ENCODE results near the gene CMKLR1.

DNA sequence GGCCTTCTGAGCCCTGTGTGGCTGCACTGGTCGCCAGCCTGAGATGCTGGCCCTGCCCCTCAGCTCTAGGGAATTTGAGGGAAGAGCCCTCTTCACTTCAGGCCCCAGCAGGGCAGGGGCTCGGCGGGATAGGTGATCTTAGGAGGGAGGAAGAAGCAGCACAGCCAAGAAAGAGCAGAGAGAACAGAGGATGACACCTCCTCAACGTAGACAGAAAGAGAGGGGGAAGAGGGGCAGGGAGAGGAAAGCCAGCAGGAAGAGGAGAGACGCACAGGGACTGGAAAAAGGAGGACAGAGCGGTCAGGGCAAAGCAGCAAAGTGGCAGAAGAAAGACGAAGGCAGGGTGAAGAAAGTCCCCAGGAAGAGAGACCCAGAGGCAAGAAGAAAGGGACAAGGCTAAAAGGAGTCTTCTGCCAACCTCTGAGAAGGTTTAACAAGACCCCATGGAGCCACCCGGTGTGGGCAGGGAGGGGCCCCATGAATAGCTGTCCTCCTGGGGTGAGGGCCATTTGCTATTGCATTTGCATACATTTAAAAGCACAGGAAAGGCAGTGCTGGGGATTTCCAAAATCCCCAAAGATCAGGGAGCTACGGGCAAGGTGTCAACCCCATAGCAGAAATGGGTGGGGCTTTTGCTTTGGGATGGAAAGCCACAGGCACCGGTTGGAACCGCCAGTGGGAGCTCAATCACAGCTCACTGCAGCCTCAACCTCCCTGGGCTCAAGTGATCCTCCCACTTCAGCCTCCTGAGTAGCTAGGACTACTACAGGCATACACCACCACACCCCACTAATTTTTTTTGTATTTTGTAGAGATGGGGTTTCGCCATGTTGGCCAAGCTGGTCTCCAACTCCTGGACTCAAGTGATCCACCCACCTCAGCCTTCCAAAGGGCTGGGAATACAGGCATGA is 22.7 kb downstream of the CMKLR1 start:
- no peak for TF ChIP-seq FOSL1 (IDR thresholded peaks at IDR 0.05; ENCODE audit: low read depth)
- TF ChIP-seq POLR2A (IDR thresholded peaks at IDR 0.05; ENCODE audit: borderline replicate concordance, extremely low read depth, insufficient read depth, insufficient read length) = no peak
- TF ChIP-seq RAD21 (IDR thresholded peaks at IDR 0.05; ENCODE audit: low read depth) = no peak
- no peak for TF ChIP-seq ZNF274 (IDR thresholded peaks at IDR 0.05; ENCODE audit: low read depth, low read length)
- no peak for TF ChIP-seq SRF (IDR thresholded peaks at IDR 0.05; ENCODE audit: low read depth)
- TF ChIP-seq, protein P1, sequence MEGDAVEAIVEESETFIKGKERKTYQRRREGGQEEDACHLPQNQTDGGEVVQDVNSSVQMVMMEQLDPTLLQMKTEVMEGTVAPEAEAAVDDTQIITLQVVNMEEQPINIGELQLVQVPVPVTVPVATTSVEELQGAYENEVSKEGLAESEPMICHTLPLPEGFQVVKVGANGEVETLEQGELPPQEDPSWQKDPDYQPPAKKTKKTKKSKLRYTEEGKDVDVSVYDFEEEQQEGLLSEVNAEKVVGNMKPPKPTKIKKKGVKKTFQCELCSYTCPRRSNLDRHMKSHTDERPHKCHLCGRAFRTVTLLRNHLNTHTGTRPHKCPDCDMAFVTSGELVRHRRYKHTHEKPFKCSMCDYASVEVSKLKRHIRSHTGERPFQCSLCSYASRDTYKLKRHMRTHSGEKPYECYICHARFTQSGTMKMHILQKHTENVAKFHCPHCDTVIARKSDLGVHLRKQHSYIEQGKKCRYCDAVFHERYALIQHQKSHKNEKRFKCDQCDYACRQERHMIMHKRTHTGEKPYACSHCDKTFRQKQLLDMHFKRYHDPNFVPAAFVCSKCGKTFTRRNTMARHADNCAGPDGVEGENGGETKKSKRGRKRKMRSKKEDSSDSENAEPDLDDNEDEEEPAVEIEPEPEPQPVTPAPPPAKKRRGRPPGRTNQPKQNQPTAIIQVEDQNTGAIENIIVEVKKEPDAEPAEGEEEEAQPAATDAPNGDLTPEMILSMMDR (IDR thresholded peaks at IDR 0.05 in 2 of 3, conservative IDR thresholded peaks at IDR 0.05 in 1 of 3; ENCODE audit: borderline replicate concordance in 1 of 3, insufficient read depth in 1 of 3, low read depth in 2 of 3, low read length in 2 of 3) = no peak
- no peak for TF ChIP-seq POLR2AphosphoS5 (IDR thresholded peaks at IDR 0.05; ENCODE audit: low read depth, low read length)
- no peak for TF ChIP-seq EZH2 (IDR thresholded peaks at IDR 0.05)
- TF ChIP-seq JUND (IDR thresholded peaks at IDR 0.05) = no peak
- TF ChIP-seq YY1 (IDR thresholded peaks at IDR 0.05; ENCODE audit: extremely low read depth, insufficient replicate concordance, low read depth, low read length) = no peak
- TF ChIP-seq, protein P2, sequence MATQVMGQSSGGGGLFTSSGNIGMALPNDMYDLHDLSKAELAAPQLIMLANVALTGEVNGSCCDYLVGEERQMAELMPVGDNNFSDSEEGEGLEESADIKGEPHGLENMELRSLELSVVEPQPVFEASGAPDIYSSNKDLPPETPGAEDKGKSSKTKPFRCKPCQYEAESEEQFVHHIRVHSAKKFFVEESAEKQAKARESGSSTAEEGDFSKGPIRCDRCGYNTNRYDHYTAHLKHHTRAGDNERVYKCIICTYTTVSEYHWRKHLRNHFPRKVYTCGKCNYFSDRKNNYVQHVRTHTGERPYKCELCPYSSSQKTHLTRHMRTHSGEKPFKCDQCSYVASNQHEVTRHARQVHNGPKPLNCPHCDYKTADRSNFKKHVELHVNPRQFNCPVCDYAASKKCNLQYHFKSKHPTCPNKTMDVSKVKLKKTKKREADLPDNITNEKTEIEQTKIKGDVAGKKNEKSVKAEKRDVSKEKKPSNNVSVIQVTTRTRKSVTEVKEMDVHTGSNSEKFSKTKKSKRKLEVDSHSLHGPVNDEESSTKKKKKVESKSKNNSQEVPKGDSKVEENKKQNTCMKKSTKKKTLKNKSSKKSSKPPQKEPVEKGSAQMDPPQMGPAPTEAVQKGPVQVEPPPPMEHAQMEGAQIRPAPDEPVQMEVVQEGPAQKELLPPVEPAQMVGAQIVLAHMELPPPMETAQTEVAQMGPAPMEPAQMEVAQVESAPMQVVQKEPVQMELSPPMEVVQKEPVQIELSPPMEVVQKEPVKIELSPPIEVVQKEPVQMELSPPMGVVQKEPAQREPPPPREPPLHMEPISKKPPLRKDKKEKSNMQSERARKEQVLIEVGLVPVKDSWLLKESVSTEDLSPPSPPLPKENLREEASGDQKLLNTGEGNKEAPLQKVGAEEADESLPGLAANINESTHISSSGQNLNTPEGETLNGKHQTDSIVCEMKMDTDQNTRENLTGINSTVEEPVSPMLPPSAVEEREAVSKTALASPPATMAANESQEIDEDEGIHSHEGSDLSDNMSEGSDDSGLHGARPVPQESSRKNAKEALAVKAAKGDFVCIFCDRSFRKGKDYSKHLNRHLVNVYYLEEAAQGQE (IDR thresholded peaks at IDR 0.05; ENCODE audit: low read depth) = no peak
- TF ChIP-seq EGR1 (IDR thresholded peaks at IDR 0.05; ENCODE audit: low read depth) = no peak
